GDM1 (cell line): ENCODE measurements around the gene TMEM51.

ENCODE experiments used
- DNase-seq: peaks from one replicate; lab custom pipeline; 2025; lab: John Stamatoyannopoulos, UW

TMEM51 gene

GRCh38 chr1:15196807-15197530 lies 43.4 kb downstream of the TMEM51 start:
- no peak for DNase-seq

GRCh38 chr1:15197591-15198447 lies 44.3 kb downstream of the TMEM51 start:
- no peak for DNase-seq

- DNase-seq: no peak
Observed at GRCh38 chr1:15198684-15199083, 45.1 kb downstream of the TMEM51 start.

GRCh38 chr1:15201221-15201620 lies 47.7 kb downstream of the TMEM51 start:
- no peak for DNase-seq

- DNase-seq: no peak
Observed at GRCh38 chr1:15201849-15202551, 48.5 kb downstream of the TMEM51 start.

- DNase-seq: no peak
Observed at GRCh38 chr1:15204931-15205330, 51.4 kb downstream of the TMEM51 start.

GRCh38 chr1:15205586-15206346 lies 52.2 kb downstream of the TMEM51 start:
- no peak for DNase-seq

- no peak for DNase-seq
Observed at GRCh38 chr1:15206418-15207030, 53.0 kb downstream of the TMEM51 start.

- no peak for DNase-seq
Observed at GRCh38 chr1:15207031-15207828, 53.7 kb downstream of the TMEM51 start.

- DNase-seq: no peak
Observed at GRCh38 chr1:15207829-15208429, 54.4 kb downstream of the TMEM51 start.

- no peak for DNase-seq
Observed at GRCh38 chr1:15210651-15211375, 57.3 kb downstream of the TMEM51 start.

- DNase-seq: no peak
Observed at GRCh38 chr1:15211424-15211823, 57.9 kb downstream of the TMEM51 start.

- DNase-seq: no peak
Observed at GRCh38 chr1:15212216-15212953, 58.8 kb downstream of the TMEM51 start.

GRCh38 chr1:15212954-15213291 lies 59.4 kb downstream of the TMEM51 start:
- DNase-seq: no peak

GRCh38 chr1:15213341-15213821 lies 59.8 kb downstream of the TMEM51 start:
- DNase-seq: no peak

- no peak for DNase-seq
Observed at GRCh38 chr1:15214527-15214926, 61.0 kb downstream of the TMEM51 start.

- DNase-seq: no peak
Observed at GRCh38 chr1:15215116-15215515, 61.6 kb downstream of the TMEM51 start.

GRCh38 chr1:15217654-15218053 lies 64.1 kb downstream of the TMEM51 start:
- no peak for DNase-seq
